Measurements from ENCODE around the gene KRTAP5-5.
"Not testable (repeated sequence)": the region's sequence is repeated elsewhere in the genome, so short reads cannot be mapped to it uniquely, and the experiment has no call there.

Gene KRTAP5-5, protein sequence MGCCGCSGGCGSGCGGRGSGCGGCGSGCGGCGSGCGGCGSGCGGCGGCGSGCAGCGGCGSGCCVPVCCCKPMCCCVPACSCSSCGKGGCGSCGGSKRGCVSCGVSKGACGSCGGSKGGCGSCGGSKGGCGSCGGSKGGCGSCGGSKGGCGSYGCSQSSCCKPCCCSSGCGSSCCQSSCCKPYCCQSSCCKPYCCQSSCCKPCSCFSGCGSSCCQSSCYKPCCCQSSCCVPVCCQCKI

DNA sequence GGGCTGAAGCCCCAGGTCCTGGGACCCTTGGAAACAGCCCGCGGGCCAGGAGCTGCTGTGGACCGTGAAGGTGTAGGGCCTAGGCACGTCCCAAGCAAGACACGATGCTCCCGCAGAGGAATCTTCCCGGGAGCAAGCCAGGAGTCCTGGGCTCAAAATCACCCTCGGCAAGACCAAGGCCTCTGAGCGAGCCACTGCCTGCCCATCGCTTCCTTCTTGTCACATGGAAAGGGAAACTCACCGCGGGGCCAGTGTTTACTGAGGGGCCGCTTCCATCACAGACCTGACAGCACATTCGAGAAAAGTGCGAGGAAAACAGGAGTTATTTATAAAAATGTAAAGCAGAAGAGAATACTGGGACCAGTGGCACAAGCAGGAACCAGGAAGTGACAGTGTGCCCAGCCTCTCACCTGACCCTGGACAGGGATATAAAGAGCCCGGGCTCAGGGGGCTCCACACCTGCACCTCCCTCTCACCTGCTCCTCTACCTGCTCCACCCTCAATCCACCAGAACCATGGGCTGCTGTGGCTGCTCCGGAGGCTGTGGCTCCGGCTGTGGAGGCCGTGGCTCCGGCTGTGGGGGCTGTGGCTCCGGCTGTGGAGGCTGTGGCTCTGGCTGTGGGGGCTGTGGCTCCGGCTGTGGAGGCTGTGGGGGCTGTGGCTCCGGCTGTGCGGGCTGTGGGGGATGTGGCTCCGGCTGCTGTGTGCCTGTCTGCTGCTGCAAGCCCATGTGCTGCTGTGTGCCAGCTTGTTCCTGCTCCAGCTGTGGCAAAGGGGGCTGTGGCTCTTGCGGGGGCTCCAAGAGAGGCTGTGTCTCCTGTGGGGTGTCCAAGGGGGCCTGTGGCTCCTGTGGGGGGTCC lies at the start of gene KRTAP5-5:
Gene KRTAP5-5 (plus strand): TSS at position 450 of the 860 bp plus-strand sequence. CDS start 66 bp downstream, at position 516.
- DNase-seq (ENCODE audit: low read depth in 2 of 2): no peak

DNA sequence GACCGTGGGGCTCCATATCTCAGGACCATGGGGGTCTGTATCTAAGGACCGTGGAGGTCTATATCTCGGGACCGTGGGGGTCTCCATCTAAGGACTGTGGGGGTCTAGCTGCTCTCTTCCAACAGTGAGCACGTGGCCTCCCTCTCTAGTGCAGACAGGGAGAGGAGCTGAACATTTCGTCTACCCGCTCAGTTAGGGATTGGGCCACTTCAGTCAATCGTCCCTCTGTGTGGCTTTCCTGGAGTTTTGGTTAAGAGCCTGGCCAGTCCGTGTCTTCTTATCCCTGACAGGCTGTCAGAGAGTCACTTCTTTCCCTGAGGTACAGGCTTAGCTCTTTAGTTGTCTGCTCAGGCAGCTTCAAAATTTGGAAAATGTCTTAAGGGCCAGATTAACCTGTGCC lies 47.6 kb upstream of the KRTAP5-5 start:
- no peak for DNase-seq (ENCODE audit: low read depth in 2 of 2)

DNA sequence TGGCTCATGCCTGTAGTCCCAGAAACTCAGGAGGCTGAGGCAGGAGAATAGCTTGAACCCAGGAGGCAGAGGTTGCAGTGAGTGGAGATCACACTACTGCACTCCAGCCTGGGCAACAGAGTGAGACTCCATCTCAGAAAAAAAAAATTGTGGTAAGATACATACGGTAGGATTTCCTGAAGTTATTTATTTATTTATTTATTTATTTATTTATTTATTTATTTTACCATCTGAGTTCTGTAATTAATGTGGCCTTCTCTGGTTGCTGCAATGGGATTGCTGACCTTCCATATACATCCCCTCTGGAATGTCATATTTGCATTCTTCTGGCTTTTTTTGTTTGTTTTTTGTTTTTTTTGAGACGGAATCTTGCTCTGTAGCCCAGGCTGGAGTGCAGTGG lies 46.7 kb upstream of the KRTAP5-5 start:
- not testable (repeated sequence) for DNase-seq (ENCODE audit: low read depth in 2 of 2)

DNA sequence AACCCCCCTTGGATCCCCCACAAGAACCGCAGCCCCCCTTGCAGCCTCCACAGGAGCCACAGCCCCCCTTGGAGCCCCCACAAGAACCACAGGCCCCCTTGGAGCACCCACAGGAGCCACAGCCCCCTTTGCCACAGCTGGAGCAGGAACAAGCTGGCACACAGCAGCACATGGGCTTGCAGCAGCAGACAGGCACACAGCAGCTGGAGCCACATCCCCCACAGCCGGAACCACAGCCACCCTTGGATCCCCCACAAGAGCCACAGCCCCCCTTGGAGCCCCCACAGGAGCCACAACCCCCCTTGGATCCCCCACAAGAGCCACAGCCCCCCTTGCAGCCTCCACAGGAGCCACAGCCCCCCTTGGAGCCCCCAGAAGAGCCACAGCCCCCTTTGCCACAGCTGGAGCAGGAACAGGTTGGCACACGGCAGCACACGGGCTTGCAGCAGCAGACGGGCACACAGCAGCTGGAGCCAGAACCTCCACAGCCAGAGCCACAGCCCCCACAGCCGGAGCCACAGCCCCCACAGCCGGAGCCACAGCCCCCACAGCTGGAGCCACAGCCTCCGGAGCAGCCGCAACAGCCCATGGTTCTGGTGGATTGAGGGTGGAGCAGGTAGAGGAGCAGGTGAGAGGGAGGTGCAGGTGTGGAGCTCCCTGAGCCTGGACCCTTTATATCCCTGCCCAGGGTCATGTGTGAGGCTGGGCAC lies 44.8 kb upstream of the KRTAP5-5 start, which contains the start of gene KRTAP5-1:
Gene KRTAP5-1 (minus strand): TSS at position 623 of the 710 bp plus-strand sequence. CDS start 34 bp downstream, at position 589.
- not testable (repeated sequence) for DNase-seq (ENCODE audit: low read depth in 2 of 2)

DNA sequence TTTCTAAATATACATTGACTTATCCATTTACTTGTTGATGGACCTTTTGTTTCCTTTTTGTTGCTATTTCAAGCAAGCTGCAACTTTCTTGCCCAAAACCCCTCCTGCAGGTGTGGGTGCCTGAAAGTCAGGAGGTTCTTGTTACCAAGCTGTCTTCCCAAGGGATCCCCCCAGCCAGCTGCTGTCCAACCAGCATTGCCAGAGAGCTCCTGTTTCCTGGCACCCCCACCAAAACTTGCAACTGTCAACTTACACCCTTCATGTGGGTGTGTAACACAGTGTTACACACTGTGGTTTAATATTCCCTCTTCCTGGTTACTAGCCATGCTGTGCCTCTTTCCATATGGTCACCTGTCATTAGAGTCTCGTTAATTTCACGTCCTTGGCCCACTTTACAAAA lies 42.9 kb upstream of the KRTAP5-5 start:
- DNase-seq (ENCODE audit: low read depth in 2 of 2): no peak

DNA sequence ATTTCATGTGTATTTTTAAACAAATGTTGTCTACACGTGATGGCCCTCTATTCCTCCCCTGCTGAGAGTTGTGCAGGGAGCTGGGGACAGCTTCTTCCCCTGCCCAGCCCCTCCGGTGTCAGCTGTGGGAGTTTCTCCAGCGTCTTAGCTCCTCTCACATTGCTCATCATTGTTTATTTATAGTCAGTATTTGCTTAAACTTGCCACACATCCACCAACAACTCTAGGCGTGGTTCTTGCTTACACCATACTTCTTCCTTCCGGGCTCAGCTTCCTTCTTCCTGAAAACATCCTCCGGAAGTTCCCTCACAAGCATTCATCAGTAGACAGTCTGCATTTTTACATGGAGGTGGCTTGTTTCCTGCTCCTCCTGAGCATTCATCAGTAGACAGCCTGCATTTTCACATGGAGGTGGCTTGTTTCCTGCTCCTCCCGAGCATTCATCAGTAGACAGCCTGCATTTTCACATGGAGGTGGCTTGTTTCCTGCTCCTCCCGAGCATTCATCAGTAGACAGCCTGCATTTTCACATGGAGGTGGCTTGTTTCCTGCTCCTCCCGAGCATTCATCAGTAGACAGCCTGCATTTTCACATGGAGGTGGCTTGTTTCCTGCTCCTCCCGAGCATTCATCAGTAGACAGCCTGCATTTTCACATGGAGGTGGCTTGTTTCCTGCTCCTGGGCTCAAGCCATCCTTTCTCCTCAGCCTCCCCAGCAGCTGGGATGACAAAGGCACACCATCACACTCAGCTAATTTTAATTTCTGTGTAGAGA lies 40.2 kb upstream of the KRTAP5-5 start:
- not testable (repeated sequence) for DNase-seq (ENCODE audit: low read depth in 2 of 2)

DNA sequence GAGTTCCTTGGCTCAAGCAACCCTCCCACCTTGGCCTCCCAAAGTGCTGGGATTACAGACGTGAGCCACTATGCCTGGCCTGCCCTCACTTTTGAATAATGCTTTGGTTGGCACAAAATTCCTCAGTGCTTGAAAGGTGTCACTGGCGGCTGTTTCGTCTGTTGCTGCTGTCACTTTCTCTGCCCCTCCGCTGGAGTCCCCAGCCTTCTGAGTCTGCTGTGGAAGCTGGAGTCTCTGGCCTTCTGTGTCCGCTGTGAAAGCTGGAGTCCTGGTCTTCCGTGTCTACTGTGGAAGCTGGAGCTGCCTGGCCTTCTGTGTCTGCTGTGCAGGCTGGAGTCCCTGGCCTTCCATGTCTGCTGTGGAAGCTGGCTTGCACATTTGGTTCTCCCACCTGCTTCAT lies 39.6 kb upstream of the KRTAP5-5 start:
- DNase-seq (ENCODE audit: low read depth in 2 of 2): no peak

DNA sequence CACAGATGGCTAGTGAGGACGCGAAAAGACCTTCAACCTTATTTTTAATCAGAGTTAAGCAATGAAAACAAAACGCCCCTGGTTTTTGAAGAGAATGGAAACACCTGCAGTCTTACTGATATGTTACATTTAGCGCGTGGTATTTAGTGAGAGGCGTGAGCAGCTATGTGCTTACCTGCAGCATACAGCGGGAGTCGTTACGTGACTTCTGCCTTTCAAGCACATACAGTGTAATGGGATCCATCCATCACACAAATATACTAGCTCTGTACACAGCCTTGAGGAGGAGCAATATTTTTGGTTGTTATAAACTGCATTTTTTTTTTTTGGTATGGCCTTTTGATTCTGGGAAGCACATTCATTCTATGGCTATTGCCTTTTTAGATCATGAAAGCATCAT lies 36.9 kb upstream of the KRTAP5-5 start:
- no peak for DNase-seq (ENCODE audit: low read depth in 2 of 2)

DNA sequence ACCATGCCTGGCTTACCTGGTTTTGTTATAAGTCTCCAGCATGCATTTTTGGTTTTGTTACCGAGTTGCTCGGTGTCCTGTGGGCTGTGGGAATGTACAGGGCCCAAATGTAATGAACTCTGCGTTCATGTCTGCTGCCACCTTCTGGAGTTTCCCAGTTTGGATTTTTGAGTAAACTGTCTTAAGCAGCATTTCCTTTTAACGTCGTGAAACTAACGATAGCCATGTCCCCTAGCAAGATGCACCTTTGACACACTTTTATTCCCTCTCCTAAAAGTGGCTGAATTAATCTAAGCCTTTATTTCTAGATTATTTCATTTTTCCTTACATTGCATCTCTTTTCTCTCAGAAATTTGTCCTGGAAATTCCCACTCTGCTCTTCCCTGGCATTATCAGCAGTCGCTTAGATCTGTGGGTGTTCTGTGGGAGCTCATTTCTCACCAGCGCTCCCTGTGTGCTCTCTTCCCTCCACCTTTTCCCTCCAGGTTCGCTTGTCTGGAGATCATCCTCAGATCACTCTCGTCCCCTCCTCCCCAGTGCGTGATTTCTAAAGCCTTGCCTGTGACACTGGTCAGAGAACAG lies 33.5 kb upstream of the KRTAP5-5 start:
- DNase-seq (ENCODE audit: low read depth in 2 of 2): not testable (repeated sequence)

DNA sequence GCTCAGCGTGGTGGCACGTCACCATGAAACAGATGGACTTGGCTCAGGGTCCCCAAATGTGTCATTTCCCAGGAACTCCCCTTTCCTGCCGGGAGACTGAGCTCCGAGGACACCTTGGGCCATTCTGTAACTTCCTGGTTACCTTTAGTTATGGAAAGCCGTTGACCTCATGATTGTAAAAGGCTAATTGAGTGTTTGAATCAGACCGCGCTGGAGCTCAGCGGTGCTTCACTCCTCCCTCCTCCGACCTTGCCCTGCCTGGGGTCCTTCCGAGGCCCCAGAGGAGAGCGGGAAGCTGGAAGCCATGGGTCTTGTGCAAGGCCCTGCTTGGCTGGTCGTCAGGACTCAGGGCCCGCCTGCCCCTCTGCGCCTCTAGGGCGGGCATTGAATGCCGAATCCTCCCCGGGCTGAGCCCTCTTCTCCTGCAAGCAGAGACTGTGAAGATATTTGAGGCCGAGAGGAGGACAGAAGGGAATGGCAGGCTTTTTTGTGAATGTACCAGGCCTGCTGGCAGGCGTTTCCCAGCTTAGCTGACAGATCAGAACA lies 32.9 kb upstream of the KRTAP5-5 start:
- not testable (repeated sequence) for DNase-seq (ENCODE audit: low read depth in 2 of 2)

DNA sequence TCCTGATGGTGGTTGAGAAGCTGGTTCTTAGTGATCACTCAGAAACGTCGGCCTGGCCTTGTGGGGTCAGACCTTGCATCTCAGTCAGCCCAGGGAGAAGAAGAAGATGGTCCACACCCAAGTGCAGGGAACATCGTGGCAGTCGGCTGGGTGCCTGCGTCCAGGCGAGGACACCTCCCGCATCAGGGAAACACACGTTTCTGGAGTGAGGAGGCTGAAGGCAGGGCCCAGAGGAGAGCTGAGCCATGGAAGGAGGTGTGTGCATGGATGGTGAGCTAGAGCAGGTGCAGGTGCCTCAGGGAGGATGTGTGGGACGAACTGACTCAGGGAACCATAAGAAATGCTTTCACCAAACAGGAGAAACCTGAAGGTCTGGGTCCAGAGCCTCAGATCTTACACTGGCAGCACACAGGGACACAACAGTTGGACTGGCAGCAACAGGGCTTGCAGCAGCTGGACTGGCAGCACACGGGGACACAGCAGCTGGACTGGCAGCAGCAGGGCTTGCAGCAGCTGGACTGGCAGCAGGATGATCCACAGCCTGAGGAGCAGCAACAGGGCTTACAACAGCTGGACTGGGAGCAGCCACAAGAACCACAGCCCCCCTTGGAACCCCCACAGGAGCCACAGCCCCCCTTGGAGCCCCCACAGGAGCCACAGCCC lies 32.1 kb upstream of the KRTAP5-5 start:
- DNase-seq (ENCODE audit: low read depth in 2 of 2): no peak

DNA sequence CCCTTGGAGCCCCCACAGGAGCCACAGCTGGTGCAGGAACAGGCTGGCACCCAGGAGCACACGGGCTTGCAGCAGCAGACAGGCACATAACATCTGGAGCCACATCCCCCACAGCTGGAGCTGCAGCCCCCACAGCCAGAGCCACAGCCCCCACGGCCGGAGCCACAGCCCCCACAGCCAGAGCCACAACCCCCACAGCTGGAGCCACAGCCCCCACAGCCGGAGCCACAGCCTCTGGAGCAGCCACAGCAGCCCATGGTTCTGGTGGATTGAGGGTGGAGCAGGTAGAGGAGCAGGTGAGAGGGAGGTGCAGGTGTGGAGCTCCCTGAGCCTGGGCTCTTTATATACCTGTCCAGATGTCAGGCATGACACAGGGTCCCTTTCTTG lies 31.6 kb upstream of the KRTAP5-5 start, which contains the start of gene KRTAP5-2:
Gene KRTAP5-2 (minus strand): TSS at position 301 of the 387 bp plus-strand sequence. CDS start 44 bp downstream, at position 257.
- DNase-seq (ENCODE audit: low read depth in 2 of 2): no peak

DNA sequence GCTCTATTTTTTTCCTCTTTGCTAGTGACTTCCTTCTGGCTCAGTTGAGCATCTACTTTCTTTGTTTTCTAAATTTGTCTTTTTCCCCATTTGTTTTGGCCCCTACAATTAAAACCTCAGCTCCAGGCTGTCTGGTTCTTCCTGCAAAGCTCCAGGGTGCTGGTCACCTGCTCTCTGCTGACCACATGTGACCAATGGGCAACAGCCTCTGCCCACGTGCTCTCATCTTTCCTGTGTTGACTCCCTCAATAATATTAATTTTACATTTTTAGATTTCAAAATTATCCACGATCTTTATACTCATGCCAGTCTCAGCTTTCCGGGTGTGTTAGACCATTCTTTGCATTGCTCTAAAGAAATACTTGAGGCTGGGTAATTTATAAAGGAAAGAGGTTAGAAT lies 31.2 kb upstream of the KRTAP5-5 start:
- not testable (repeated sequence) for DNase-seq (ENCODE audit: low read depth in 2 of 2)

DNA sequence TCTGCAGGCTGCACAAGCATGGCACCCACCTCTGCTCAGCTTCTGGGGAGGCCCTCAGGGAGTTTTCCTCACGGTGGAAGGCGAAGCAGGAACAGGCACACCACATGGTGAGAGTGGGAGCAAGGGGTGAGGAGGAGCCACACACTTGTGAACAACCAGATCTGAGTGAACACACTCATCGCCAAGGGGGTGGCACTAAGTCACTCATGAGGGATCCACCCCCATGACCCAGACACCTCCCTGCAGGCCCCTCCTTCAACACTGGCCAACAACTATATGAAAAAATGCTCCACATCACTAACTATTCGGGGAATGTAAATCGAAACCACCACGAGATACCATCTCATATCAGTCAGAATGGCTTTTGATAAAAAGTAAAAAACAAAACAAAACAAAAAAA lies 30.8 kb upstream of the KRTAP5-5 start:
- DNase-seq (ENCODE audit: low read depth in 2 of 2): no peak

DNA sequence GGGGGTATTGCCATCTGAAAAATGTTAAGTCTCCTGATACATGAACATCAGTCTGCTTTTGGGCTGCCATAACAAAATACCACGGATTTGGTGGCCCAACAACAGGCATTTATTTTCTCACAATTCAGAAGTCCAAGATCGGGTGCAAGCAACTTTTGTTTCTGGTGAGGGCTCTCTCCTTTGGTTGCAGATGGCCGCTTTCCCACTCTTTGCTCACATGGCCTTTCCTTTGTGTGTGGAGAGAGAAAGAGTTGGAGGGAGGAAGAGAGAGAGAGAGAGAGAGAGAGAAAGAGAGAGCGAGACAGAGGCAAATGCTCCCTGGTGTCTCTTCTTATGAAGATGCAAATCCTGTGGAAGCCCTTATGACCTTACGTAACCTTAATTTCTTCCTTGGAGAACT lies 28.9 kb upstream of the KRTAP5-5 start:
- no peak for DNase-seq (ENCODE audit: low read depth in 2 of 2)

DNA sequence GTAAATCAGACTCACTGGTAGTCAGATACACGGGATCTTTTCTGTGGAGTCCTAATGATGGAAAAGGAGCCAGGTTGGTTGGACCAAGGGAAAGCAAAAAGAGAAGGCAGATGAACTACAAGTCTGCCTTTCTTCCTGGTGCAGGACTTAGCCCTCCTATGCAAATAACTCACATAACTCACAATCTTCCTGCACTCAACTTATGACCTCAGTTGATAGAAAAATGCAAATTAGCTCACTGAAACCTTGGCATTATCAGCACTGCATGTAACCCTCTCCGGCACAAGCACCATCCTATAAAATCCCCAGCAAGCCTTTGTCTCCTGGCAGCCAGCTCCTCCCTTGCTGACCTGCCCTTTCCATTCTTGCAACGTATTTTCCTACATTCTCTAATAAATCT lies 27.9 kb upstream of the KRTAP5-5 start:
- DNase-seq (ENCODE audit: low read depth in 2 of 2): not testable (repeated sequence)

DNA sequence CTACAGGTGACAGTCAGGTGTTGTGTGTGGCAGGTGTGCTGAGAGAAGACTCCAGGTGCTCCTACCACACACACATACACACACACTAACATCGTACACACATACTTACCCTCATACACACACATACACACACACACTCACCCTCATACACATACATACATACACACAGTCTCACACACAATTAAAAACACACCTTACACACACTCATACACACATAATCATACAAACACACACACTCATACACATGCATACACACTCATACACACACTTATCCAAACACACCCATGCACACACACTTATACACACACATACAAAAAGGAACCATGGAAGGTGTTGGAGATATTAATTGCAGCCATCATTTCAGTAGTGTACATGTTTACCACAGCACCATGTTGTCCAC lies 25.9 kb upstream of the KRTAP5-5 start:
- DNase-seq (ENCODE audit: low read depth in 2 of 2): no peak

DNA sequence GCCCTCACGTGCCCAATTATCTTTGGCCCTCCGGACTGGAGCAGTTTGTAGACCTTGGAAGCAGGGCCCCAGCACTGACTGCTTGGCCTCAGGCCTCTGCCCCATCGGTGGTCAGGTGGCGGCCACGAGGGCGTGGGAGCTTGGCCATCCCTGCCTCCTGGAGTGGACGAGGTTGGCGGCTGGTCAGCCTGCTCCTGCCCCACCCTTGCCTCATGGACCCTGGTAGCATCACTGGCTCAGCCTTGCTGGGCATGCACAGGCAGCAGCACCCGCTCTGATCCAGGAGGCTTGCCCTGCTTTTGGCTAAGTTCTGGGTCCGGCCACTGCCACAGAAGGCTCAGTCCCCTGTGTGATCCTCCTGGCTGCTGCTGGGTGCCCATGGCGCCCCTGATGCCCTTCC lies 25.4 kb upstream of the KRTAP5-5 start:
- DNase-seq (ENCODE audit: low read depth in 2 of 2): no peak

DNA sequence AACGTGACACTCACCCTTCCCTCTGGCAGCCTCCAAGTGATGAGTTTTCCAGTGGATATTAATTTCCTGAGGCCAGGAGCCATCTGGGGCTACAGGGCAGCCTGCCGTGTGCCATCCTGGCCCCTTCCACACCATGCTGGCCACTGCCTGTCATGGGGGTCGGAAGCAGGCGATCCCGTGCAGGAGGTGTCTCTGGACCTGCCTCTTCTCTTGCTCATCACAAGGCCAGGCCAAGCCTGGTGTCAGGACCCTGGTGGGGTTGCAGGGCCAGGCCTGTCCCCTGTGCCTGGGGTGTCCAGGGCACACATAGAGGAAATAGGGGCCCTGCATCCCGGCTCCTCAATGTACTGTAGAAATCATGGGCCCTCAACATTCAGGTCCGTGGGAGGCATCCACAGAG lies 24.9 kb upstream of the KRTAP5-5 start:
- no peak for DNase-seq (ENCODE audit: low read depth in 2 of 2)

DNA sequence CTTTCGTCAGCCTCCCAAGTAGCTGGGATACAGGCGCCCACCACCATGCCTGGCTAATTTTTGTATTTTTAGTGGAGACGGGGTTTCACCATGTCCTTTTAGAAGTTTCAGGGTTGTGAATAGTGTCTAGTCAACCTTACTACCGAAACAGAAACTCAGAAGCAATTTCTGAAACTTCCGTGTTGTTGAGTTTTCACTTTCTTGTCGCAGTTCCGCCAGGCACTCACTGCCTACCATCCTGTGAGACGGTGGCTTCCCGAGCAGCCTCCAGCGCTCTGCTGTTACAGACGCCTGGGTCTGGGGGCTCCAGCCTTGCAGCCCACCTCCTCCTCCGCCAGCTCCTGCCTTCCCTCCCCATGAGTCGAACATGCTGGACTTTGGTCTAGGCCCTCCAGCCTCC lies 23.7 kb upstream of the KRTAP5-5 start:
- DNase-seq (ENCODE audit: low read depth in 2 of 2): not testable (repeated sequence)

Data from stimulated activated CD8-positive, alpha-beta memory T cell treated with anti-CD3 and anti-CD28 coated beads, Interleukin-7, amount 100 ng/mL, for 1 hour (primary cell).